ENCODE measurements around the gene FSIP1. TPM values are rescaled to one million over a fixed set of nuclear protein-coding genes. Genes with fewer than 3 reads are reported as not detected.

The FSIP1 gene
- total RNA-seq, 3 donors from 2014 or later: 4.1 to 12.1 (median 5.1) TPM

- TF ChIP-seq, protein P1, sequence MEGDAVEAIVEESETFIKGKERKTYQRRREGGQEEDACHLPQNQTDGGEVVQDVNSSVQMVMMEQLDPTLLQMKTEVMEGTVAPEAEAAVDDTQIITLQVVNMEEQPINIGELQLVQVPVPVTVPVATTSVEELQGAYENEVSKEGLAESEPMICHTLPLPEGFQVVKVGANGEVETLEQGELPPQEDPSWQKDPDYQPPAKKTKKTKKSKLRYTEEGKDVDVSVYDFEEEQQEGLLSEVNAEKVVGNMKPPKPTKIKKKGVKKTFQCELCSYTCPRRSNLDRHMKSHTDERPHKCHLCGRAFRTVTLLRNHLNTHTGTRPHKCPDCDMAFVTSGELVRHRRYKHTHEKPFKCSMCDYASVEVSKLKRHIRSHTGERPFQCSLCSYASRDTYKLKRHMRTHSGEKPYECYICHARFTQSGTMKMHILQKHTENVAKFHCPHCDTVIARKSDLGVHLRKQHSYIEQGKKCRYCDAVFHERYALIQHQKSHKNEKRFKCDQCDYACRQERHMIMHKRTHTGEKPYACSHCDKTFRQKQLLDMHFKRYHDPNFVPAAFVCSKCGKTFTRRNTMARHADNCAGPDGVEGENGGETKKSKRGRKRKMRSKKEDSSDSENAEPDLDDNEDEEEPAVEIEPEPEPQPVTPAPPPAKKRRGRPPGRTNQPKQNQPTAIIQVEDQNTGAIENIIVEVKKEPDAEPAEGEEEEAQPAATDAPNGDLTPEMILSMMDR (IDR thresholded peaks at IDR 0.05): no peak
- intact Hi-C loops (cut with DNase I, micrococcal nuclease): no loop called here
- Histone ChIP-seq H3K4me1 (ENCODE audit: low read depth) (peaks cover 5% of the 10 kb centered on the region), H3K9me3 (no peaks in the 10 kb centered on the region), H3K4me3 (no peak overlapping the region), H3K36me3 (ENCODE audit: low read depth) (no peaks in the 10 kb centered on the region)
- peak in 2 of 3 donors; percentile 28 to 85 for DNase-seq
- peak; percentile 90 for ATAC-seq
These were observed 228.5 kb downstream of the FSIP1 start for GRCh38 chr15:39553947-39554693.

DNA sequence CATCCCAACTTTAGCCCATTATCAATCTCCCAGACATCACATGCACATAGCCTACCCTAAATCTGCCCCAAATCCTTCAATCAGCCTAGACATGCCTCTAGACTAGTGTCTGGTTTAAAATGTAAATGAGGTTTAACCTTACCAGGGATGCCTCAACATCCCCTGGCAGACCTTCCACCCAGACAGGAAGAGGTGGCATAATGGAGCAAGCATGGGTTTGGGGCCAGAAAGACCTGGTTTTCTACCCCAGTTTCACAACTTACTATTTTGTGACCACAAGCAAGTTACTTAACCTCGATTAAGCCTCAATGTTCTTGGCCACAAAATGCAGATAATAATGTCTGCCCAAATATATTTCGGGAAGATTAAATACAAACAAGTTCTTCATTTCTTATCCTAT lies 230.1 kb downstream of the FSIP1 start:
- intact Hi-C loops (cut with DNase I, micrococcal nuclease): no loop called here
- DNase-seq (no peak), ATAC-seq (no peak)
- H3K36me3 ChIP-seq (ENCODE audit: low read depth): no peaks in the 10 kb centered on the region
- no peaks in the 10 kb centered on the region for H3K9me3 ChIP-seq
- peaks cover 5% of the 10 kb centered on the region for H3K4me1 ChIP-seq (ENCODE audit: low read depth)
- no peak overlapping the region for H3K4me3 ChIP-seq
- TF ChIP-seq, protein P1 (IDR thresholded peaks at IDR 0.05): no peak

- no peak for DNase-seq
- H3K36me3 ChIP-seq (ENCODE audit: low read depth): no peaks in the 10 kb centered on the region
- intact Hi-C loops (cut with DNase I, micrococcal nuclease): no loop called here
- no peak for ATAC-seq
- TF ChIP-seq, protein P1 (IDR thresholded peaks at IDR 0.05): no peak
- peaks cover 5% of the 10 kb centered on the region for H3K4me1 ChIP-seq (ENCODE audit: low read depth)
- no peak overlapping the region for H3K4me3 ChIP-seq
- no peaks in the 10 kb centered on the region for H3K9me3 ChIP-seq
These were observed 231.2 kb downstream of the FSIP1 start for GRCh38 chr15:39551476-39551875.

Other genes starting within 250 kb of the FSIP1 start
- 100 to 1,000 TPM; 209 to 356 (median 288) TPM for gene THBS1, start 201.8 kb downstream of the FSIP1 start, total RNA-seq
- 1 to 10 TPM in 2 of 3 donors, under 1 TPM in 1; 0.32 to 4.9 (median 1.2) TPM for gene GPR176, start 137.4 kb upstream of the FSIP1 start, total RNA-seq
- gene EIF2AK4, start 151.3 kb upstream of the FSIP1 start, total RNA-seq: 10 to 100 TPM; 17.3 to 31.2 (median 23.9) TPM

Data from mucosa of descending colon (tissue), 3 donors.